ENCODE measurements around the gene RIBC2.

The RIBC2 gene

DNA sequence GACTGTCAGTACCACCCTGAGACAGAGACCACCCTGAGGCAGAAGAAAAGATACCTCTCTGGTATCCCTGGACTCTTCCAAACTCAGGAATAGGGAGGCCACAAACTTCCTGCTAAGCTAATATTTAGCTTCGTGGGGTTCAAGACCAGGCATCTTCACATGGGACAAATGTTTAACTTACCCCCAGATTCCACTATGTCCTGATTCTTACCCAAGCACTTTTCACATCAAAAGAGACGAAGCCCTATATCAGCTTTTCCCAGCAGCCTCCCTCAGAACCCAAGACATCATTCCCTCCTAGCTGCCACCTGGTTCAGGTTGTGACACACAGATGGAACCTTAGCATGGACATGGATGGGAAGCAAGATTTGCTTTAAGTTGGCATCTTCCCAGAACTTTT is 32.1 kb upstream of the RIBC2 start:
- no peak overlapping the region for H3K4me2 ChIP-seq (ENCODE audit: low read length)
- no peaks in the 10 kb centered on the region for H3K4me1 ChIP-seq
- H3K27me3 ChIP-seq (ENCODE audit: control insufficient read depth, insufficient read depth, low read length), result no peaks in the 10 kb centered on the region
- no peaks in the 10 kb centered on the region for H3K79me2 ChIP-seq
- no peak overlapping the region for H3K4me3 ChIP-seq (ENCODE audit: low read depth, low read length)
- no peak overlapping the region for H2AFZ ChIP-seq
- H3K36me3 ChIP-seq (ENCODE audit: control insufficient read depth, insufficient read depth, low read length), result no peaks in the 10 kb centered on the region
- no peaks in the 10 kb centered on the region for H3K9me3 ChIP-seq (ENCODE audit: control insufficient read depth, low read length)
- TF ChIP-seq, protein P1, sequence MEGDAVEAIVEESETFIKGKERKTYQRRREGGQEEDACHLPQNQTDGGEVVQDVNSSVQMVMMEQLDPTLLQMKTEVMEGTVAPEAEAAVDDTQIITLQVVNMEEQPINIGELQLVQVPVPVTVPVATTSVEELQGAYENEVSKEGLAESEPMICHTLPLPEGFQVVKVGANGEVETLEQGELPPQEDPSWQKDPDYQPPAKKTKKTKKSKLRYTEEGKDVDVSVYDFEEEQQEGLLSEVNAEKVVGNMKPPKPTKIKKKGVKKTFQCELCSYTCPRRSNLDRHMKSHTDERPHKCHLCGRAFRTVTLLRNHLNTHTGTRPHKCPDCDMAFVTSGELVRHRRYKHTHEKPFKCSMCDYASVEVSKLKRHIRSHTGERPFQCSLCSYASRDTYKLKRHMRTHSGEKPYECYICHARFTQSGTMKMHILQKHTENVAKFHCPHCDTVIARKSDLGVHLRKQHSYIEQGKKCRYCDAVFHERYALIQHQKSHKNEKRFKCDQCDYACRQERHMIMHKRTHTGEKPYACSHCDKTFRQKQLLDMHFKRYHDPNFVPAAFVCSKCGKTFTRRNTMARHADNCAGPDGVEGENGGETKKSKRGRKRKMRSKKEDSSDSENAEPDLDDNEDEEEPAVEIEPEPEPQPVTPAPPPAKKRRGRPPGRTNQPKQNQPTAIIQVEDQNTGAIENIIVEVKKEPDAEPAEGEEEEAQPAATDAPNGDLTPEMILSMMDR (IDR thresholded peaks at IDR 0.05), result no peak
- H3K27ac ChIP-seq, result no peak overlapping the region
- H3K9ac ChIP-seq, result no peak overlapping the region

DNA sequence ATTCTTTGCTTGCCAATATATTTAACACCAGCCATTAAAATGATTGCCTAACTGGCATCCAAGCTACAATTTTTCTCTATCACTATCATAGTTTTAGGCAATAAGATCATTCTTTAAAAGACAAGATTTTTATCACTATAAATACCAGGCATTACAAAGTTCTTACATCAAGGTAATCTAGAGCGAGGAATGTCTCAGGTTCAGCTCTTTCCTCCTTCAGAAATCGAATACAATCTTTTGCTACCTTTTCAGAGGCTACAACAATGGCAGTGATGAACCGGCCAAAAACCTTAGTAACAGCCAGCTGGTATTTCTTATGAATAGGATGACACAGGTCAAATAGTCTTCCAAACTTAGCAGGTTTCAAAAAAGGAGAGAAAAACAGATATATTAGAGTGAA is 23.9 kb upstream of the RIBC2 start:
- TF ChIP-seq, protein P1 (IDR thresholded peaks at IDR 0.05), result no peak
- Histone ChIP-seq H3K79me2 (no peaks in the 10 kb centered on the region), H3K27me3 (ENCODE audit: control insufficient read depth, insufficient read depth, low read length) (no peaks in the 10 kb centered on the region), H3K9me3 (ENCODE audit: control insufficient read depth, low read length) (no peaks in the 10 kb centered on the region), H2AFZ (no peak overlapping the region), H3K4me1 (no peaks in the 10 kb centered on the region), H3K36me3 (ENCODE audit: control insufficient read depth, insufficient read depth, low read length) (no peaks in the 10 kb centered on the region), H3K27ac (no peak overlapping the region), H3K4me2 (ENCODE audit: low read length) (no peak overlapping the region), H3K4me3 (ENCODE audit: low read depth, low read length) (no peak overlapping the region), H3K9ac (no peak overlapping the region)

DNA sequence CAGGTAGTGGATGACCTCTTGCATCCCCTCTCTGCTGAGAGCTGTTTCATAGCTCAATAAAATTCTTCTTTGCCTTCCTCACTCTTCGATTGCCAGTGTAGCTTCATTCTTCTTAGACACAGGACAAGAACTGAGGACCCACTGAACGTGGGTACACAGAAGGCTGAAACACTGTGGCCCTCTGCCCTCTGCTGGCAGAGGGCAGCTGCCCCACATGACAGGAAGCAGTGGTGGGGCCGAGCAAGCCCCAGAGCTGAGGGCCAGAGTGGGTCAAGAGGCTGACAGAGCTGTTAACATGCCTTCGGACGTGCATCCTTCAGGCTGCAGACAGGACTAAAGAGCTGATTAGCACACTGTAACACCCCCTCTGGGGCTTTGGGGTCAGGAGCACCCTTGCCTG is 15.7 kb upstream of the RIBC2 start:
- Histone ChIP-seq H3K9ac (no peak overlapping the region), H3K4me1 (no peaks in the 10 kb centered on the region), H3K9me3 (ENCODE audit: control insufficient read depth, low read length) (no peaks in the 10 kb centered on the region), H3K36me3 (ENCODE audit: control insufficient read depth, insufficient read depth, low read length) (no peaks in the 10 kb centered on the region), H3K27me3 (ENCODE audit: control insufficient read depth, insufficient read depth, low read length) (no peaks in the 10 kb centered on the region), H3K4me3 (ENCODE audit: low read depth, low read length) (no peak overlapping the region), H3K27ac (no peak overlapping the region), H3K79me2 (no peaks in the 10 kb centered on the region), H3K4me2 (ENCODE audit: low read length) (no peak overlapping the region), H2AFZ (no peak overlapping the region)
- TF ChIP-seq, protein P1 (IDR thresholded peaks at IDR 0.05), result no peak

DNA sequence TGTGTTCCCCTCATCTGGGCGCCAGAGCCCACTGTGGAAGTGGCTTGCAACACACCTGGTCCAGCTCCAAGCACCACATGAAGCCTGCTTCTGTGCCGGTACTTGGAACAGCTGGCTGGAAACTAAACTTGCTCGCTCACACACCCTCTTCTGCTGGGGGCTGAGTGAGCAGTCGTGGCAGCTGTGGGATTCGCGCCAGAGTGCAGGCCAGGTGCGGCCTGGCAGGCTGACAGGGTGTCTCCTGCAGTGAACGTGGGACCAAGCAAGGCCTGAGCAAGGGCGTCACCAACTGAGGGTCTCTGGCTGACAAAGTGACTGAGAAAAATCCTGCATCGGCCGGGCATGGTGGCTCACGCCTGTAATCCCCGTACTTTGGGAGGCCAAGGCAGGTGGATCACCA is 15.3 kb upstream of the RIBC2 start:
- Histone ChIP-seq H3K79me2 (no peaks in the 10 kb centered on the region), H3K4me3 (ENCODE audit: low read depth, low read length) (no peak overlapping the region), H3K9me3 (ENCODE audit: control insufficient read depth, low read length) (no peaks in the 10 kb centered on the region), H3K27me3 (ENCODE audit: control insufficient read depth, insufficient read depth, low read length) (no peaks in the 10 kb centered on the region), H3K4me2 (ENCODE audit: low read length) (no peak overlapping the region), H3K9ac (no peak overlapping the region), H3K4me1 (no peaks in the 10 kb centered on the region), H3K36me3 (ENCODE audit: control insufficient read depth, insufficient read depth, low read length) (no peaks in the 10 kb centered on the region), H3K27ac (no peak overlapping the region), H2AFZ (no peak overlapping the region)
- TF ChIP-seq, protein P1 (IDR thresholded peaks at IDR 0.05), result no peak

DNA sequence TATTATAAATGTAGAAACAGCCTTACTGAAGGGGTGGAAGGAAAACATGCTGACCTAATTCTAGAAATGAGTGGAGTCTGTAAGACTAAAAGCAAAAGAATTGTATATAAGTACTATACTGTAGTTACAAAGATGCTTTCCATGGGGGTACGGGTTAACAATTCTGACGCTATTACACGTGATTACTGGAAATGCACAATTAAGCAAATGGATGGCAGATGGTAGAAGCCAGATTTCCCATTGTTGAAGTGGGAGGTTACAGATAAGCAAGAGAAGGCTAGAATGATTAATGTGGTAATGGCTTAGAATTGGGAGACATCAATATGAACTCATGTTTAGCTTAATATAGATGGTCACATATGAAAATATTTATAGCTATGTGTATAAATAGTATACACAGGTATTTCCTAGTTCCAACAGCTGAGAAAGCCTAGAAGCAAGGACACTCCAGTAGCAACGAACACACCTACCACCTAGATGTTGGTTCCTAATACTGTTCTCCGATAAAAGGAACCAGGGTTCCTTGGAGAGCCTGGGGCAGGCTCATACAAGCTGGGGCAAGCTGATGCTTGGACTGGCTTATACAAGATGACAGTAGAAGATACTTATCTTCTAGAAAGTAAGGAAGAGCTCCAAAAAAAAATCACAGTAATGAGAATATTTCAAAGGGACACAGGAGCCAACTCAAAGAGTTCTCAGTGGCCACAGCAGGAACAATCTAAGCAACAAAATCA is 13.6 kb upstream of the RIBC2 start:
- no peak overlapping the region for H2AFZ ChIP-seq
- H3K4me3 ChIP-seq (ENCODE audit: low read depth, low read length), result no peak overlapping the region
- no peaks in the 10 kb centered on the region for H3K4me1 ChIP-seq
- H3K4me2 ChIP-seq (ENCODE audit: low read length), result no peak overlapping the region
- H3K9me3 ChIP-seq (ENCODE audit: control insufficient read depth, low read length), result no peaks in the 10 kb centered on the region
- H3K27me3 ChIP-seq (ENCODE audit: control insufficient read depth, insufficient read depth, low read length), result no peaks in the 10 kb centered on the region
- H3K27ac ChIP-seq, result no peak overlapping the region
- TF ChIP-seq, protein P1 (IDR thresholded peaks at IDR 0.05), result no peak
- H3K79me2 ChIP-seq, result no peaks in the 10 kb centered on the region
- no peak overlapping the region for H3K9ac ChIP-seq
- no peaks in the 10 kb centered on the region for H3K36me3 ChIP-seq (ENCODE audit: control insufficient read depth, insufficient read depth, low read length)

Measured in parathyroid adenoma (tissue), 2 donors.